Measurements from ENCODE around the gene KIAA0586.

DNA sequence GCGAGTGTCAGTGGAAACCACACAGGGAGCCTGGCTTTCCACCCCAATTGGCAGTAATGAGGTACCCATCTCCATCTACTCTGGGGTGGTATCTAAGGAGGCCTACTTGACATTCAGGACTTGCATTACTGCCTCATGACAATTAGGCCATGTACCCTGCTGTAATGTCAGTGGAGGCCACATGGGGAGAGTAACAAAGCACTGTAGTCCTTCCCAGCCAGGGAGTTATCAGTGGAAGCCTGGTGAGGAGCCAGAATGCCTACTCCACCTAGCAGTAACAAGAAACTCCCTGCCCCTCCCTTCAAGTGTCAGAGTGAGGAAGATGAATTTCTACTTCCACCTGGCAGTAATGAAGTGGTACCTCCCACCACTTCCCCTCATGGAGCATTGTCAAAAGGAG is 12.7 kb upstream of the KIAA0586 start:
- no peak for TF ChIP-seq POLR2A (IDR thresholded peaks at IDR 0.05)
- TF ChIP-seq POLR2AphosphoS5 (IDR thresholded peaks at IDR 0.05), result no peak
- TF ChIP-seq, protein P1, sequence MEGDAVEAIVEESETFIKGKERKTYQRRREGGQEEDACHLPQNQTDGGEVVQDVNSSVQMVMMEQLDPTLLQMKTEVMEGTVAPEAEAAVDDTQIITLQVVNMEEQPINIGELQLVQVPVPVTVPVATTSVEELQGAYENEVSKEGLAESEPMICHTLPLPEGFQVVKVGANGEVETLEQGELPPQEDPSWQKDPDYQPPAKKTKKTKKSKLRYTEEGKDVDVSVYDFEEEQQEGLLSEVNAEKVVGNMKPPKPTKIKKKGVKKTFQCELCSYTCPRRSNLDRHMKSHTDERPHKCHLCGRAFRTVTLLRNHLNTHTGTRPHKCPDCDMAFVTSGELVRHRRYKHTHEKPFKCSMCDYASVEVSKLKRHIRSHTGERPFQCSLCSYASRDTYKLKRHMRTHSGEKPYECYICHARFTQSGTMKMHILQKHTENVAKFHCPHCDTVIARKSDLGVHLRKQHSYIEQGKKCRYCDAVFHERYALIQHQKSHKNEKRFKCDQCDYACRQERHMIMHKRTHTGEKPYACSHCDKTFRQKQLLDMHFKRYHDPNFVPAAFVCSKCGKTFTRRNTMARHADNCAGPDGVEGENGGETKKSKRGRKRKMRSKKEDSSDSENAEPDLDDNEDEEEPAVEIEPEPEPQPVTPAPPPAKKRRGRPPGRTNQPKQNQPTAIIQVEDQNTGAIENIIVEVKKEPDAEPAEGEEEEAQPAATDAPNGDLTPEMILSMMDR (IDR thresholded peaks at IDR 0.05), result no peak

Data from breast epithelium (tissue), 3 donors.